ENCODE measurements around the gene RNF166. TPM values are rescaled to one million over a fixed set of nuclear protein-coding genes. Genes with fewer than 3 reads are reported as not detected.

Gene RNF166
- total and polyA plus RNA-seq, 2 donors (not counting 3 experiments of a cell fraction or from before 2014, with no cell fraction given) = 27.6 to 38.8 TPM

DNA sequence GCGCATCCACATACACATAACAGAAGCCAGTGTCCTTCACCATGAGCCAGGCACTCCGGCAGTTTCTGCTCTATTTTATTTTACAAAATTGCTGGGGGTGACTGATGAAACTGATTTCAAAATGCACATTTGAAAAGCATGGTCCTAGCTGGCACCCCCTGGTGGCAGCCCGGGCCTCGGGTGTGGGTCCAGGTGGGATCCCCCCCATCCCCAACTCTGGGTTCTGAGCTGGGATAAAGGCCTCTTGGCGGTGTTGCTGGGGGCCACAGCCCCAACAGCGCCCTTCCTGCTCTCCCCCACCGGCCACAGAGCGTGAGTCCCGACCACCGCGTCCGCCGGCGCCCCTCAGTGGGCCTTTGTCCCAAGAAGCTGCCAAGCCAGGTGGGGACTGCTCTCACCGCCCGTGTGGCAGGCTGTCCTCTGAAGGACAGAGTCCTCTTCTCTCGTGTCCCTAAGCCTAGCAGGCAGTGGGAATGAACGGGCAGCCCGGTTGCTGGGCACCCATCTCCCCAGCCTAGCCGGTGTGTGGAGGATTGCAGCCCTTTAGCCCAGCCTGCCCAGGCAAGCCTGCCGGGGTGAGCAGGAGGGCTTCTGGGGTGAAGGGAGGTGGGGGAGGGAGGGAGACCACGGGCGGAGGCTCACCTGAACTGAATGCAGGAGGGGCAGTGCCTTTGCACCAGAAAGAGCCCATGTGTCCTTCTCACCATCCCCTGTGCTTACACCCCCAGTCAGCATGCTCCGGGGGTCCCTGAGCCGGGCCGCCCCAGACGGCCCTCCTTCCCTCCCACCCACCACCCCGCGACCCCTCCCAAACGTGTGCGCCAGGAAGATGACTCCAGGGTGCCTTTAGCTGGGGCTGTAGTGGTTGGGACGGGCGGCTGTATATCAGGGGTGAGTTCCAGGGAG is 20.8 kb downstream of the RNF166 start:
- ChIA-PET CTCF (interaction anchor here (0.6 to 1.7 kb wide), 7 partner anchors 11 to 115 kb away, joined by 3 to 8 read pairs (median 4); partner anchors contain the start of gene ZC3H18), POLR2A (no interaction called here)
- H2AFZ ChIP-seq (ENCODE audit: low read depth, low read length) = peak overlapping the region; percentile 17
- H3K4me1 ChIP-seq (ENCODE audit: control insufficient read depth, extremely low read depth, insufficient read depth, low read length) = peaks cover 3% of the 10 kb centered on the region
- peak; percentile 32 for TF ChIP-seq FOS (IDR thresholded peaks at IDR 0.05; ENCODE audit: borderline replicate concordance, insufficient read depth, low read length)
- TF ChIP-seq, protein P1, sequence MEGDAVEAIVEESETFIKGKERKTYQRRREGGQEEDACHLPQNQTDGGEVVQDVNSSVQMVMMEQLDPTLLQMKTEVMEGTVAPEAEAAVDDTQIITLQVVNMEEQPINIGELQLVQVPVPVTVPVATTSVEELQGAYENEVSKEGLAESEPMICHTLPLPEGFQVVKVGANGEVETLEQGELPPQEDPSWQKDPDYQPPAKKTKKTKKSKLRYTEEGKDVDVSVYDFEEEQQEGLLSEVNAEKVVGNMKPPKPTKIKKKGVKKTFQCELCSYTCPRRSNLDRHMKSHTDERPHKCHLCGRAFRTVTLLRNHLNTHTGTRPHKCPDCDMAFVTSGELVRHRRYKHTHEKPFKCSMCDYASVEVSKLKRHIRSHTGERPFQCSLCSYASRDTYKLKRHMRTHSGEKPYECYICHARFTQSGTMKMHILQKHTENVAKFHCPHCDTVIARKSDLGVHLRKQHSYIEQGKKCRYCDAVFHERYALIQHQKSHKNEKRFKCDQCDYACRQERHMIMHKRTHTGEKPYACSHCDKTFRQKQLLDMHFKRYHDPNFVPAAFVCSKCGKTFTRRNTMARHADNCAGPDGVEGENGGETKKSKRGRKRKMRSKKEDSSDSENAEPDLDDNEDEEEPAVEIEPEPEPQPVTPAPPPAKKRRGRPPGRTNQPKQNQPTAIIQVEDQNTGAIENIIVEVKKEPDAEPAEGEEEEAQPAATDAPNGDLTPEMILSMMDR (IDR thresholded peaks at IDR 0.05; ENCODE audit: extremely low read depth in 1 of 2, insufficient read depth in 1 of 2, low read depth in 1 of 2, low read length in 2 of 2) = peak; percentile 67 to 72
- TF ChIP-seq EZH2 (IDR thresholded peaks at IDR 0.05; ENCODE audit: borderline replicate concordance, low read depth, low read length, severe bottlenecking) = no peak
- TF ChIP-seq POLR2AphosphoS5 (IDR thresholded peaks at IDR 0.05; ENCODE audit: insufficient read depth, low read depth, low read length) = no peak
- TF ChIP-seq POLR2A (IDR thresholded peaks at IDR 0.05; ENCODE audit: low read depth, low read length) = no peak
- TF ChIP-seq MYC (IDR thresholded peaks at IDR 0.05; ENCODE audit: low read depth, low read length) = no peak
- TF ChIP-seq JUN (IDR thresholded peaks at IDR 0.05; ENCODE audit: borderline replicate concordance, insufficient read depth, insufficient read length, low read depth) = no peak
- no peak for TF ChIP-seq GATA2 (IDR thresholded peaks at IDR 0.05; ENCODE audit: insufficient read depth, insufficient read length, low read depth, low read length)
- TF ChIP-seq, protein P2, sequence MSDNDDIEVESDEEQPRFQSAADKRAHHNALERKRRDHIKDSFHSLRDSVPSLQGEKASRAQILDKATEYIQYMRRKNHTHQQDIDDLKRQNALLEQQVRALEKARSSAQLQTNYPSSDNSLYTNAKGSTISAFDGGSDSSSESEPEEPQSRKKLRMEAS (IDR thresholded peaks at IDR 0.05; ENCODE audit: insufficient read depth, insufficient read length) = no peak
- no peaks in the 10 kb centered on the region for H3K79me2 ChIP-seq (ENCODE audit: control insufficient read depth, insufficient read depth, low read length)
- H3K27me3 ChIP-seq (ENCODE audit: control insufficient read depth in 2 of 2, insufficient read depth in 2 of 2, low read length in 2 of 2) = peaks cover 0 to 2% of the 10 kb centered on the region in 2 experiments
- H3K9me1 ChIP-seq (replicated peaks; ENCODE audit: control insufficient read depth, extremely low read depth, insufficient read depth, low read length) = no peaks in the 10 kb centered on the region
- peak overlapping the region; percentile 29 to 57 (median 40) for H3K4me3 ChIP-seq (replicated peaks in 1 of 3; ENCODE audit: insufficient read depth in 1 of 3, low read depth in 1 of 3, low read length in 3 of 3)
- H4K20me1 ChIP-seq (replicated peaks; ENCODE audit: control insufficient read depth, extremely low read depth, insufficient read depth, low read length) = no peaks in the 10 kb centered on the region
- DNase-seq (ENCODE audit: low read depth, low spot score) (no peak), FAIRE-seq (peak; percentile 42)
- intact Hi-C loops (cut with micrococcal nuclease) = loop anchor here (1.0 to 2.0 kb wide), 2 partner anchors 16 to 23 kb away; partner anchors contain the start of gene MVD
- dilution Hi-C loops (cut with MboI; ENCODE audit: extremely low pct_ligation_motif_present, low sequenced_read_pairs) = no loop called here
- no TSS peak for BruUV-seq (replicated peaks)
- H3K36me3 ChIP-seq (ENCODE audit: control insufficient read depth in 2 of 2, extremely low read depth in 1 of 2, insufficient read depth in 2 of 2, low read length in 2 of 2) = no peaks in the 10 kb centered on the region
- H3K9ac ChIP-seq (replicated peaks; ENCODE audit: extremely low read depth, insufficient read depth, low read length) = no peak overlapping the region
- no peak overlapping the region for H3K27ac ChIP-seq (ENCODE audit: insufficient read depth, low read depth, low read length)
- peak overlapping the region; percentile 70 for H3K4me2 ChIP-seq (ENCODE audit: insufficient read depth, low read length)
- H3K9me3 ChIP-seq (replicated peaks; ENCODE audit: control insufficient read depth, insufficient read depth, low read length) = no peaks in the 10 kb centered on the region

Measured in endothelial cell of umbilical vein (primary cell).